HG03060 (cell line): ENCODE results near the gene GLRA3.

Experiments
- ATAC-seq: cut with Tn5 transposase; IDR thresholded peaks from one replicate; pipeline ENCODE4 v1.9.1; 2021; ENCODE audit warnings: low read depth, moderate number of reproducible peaks; ENCODE audit not compliant: unreplicated experiment

GLRA3 gene

DNA sequence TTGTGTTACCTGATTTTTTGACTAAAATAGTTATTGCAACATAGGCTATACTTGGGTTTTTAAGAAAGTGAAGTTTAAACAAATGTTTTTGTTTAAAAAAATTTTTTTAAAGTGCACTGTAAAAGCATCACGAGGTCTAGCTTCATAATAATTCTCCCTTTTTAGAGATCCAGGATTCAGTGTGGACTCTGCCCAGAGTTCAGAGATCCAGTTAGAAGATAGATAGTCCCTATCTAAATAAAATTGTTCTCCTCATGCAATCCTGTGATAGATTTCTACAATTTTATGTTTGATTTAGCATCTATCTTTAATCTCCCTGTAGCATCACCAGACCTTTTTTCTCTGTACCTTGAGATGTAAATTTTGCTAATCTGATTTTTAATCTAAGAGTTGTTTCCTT is 221.3 kb downstream of the GLRA3 start:
- no peak for ATAC-seq

DNA sequence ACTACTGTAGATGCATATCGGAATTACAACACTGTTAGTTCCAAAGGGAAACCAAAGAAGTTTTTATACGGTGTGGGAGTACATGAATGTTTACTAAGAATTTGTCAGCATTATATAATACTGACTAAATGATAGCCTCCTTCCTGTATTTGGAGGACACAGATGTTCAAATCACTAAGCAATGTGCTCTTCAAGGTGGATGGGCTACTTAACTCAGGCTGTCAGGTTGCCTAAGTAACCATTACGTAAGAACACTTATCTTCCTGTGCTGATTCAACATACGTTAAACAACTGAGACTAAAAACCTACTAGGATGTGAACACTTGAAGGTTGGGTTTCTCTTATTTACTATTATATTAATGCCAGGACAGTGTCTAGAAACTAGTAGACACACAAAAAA is 224.8 kb downstream of the GLRA3 start:
- no peak for ATAC-seq

DNA sequence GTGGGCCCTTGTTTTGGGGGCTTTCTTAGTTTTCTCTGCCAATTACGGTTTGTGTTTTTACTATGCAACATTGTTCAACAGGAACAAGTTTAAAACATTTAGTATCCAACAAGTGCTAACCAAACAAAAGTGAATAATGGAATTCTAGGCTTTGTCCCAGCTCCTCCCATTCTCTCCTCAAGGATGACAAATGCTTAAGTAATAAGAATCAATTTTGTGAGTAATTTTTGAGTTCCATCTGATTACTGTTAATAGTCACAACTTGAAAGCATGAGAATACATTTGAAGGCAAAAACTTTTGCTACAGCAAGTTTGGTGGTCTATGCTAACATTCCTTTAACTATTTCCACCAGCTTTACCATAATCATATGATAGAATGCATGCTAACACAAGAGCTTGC is 228.7 kb downstream of the GLRA3 start:
- ATAC-seq = no peak

DNA sequence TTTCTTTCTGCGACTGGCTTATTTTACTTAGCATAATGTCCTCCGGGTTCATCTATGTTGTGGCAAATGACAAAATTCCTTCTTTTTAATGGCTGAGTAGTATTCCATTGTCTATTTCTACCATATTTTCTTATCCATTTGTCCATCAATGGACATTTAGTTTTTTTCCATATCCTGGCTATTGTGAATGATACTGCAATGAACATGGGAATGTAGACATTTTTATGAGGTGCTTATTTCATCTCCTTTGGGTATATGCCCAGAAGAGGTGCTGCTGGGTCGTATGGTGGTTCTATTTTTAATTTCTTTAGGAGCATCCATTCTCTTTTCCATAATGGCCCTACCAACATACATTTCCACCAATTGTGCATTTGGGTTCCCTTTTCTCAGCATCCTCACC is 230.2 kb downstream of the GLRA3 start:
- no peak for ATAC-seq

DNA sequence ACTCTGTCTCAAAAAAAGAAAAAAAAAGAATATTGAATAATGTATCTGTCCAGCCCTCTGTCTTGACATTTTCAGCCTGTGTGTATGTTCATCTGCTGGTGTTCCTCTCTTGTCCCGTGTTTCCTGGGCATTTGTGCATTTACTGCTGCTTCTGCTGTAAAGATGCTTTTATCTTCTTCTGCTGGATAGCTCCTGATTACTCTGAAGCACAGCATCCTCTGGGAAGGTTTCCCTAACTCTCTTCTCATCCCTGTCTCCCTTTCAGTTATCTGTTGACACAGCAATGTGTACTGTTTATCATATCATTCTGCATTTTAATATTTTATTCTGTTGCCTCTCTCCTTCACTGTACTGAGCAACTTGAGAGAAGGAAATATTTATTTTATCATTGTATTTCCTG is 232.5 kb downstream of the GLRA3 start:
- ATAC-seq = no peak

DNA sequence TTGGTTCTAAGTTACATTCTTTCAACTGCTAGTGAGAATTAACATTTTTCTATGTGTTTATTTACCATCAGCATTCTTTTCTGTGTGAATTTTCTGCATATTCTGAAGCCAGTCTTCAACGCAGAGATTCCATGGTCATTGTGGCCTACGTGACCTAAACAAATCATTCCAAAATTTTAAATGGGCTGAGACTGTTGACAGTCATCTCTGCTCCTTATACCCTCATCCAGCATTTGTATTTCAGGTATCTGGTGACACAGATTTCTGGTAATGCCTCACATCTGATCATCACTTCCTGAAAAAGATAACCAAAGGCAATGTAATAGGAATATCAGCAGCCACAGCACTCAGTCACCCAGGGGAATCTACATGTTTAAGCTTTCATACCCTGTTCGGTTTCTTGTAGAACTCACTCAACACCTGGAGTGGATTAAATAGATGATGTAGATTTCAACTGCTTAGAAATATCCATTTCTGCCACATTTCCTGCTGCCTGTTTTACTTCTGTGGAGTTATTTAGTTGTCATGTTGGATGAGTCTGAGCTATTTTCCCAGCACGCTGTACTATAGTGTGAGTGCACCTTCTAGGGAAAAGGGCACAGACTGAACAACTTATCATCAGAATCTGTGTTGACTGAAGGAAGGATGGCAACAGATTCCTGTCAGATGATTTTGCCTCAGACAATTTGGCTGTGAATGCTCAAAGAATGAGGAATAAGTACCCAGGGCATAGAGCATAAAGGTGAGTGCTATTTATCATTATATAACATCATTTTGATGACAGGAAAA is 233.7 kb downstream of the GLRA3 start:
- ATAC-seq = no peak

DNA sequence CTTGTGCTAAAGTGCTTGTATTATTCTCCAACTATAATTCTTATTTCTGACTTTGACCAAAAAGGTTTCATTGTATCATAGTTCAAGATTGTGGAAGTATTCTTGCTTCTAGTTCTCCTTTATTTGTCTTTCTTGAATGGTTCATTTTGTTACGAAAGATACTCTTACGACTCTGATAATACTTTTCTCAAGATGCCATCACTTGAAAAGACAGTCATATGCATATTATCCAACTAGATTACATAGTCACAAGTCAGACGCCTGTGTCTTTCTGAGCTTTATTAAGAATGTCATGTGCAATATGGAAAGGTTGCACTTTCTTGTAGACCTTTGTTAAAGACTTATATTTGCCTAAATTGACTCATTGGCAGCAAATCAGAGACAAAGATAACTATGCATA is 235.3 kb downstream of the GLRA3 start:
- ATAC-seq = no peak

DNA sequence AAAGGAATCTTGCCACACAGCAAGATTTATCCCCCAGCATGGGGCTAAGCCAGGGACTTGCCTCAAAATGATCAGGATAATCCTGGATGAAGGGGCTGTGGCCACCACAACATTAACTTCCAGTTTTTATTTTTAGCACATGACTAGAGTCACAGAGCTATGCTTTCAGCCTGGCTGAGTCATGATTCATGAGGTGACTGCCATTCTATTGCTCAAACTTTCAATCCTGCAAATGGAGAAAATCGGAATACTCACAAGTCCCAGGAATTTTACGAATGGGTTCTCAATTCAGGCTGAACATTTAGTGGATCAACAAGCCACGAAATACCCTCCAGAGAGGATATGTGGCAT is 236.1 kb downstream of the GLRA3 start:
- ATAC-seq = no peak

DNA sequence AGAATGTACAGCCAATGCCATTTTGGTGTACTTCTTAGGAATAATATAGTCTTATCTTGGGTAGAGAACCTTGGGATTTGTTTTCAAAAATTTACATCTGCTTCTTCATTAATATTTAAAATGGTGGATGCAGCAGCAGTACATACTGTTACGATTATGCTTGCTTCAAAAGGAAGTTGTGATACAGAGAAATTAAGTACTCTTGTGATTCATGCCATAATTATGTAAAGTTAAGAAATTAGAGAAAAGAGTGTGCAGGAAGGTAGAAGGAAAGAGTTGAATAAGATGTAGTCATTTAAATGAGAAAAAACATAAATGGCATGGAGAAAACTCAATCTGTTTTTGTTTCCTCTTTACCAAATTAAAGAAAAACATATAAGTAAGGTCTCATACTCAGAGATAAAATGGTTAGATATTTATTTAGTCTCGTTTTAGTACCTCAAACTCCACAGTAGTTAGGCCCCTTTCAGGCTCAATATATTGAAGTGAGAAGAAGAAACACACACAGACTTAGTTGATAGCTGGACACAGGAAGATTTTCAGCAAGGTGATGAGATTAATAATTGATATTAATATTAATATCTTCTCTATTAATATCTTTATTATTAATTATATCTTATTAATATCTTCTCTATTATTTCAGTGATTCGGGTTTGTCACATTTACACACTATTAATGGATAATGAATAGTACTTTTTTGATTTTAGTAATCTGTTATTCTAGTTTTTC is 236.6 kb downstream of the GLRA3 start:
- no peak for ATAC-seq

DNA sequence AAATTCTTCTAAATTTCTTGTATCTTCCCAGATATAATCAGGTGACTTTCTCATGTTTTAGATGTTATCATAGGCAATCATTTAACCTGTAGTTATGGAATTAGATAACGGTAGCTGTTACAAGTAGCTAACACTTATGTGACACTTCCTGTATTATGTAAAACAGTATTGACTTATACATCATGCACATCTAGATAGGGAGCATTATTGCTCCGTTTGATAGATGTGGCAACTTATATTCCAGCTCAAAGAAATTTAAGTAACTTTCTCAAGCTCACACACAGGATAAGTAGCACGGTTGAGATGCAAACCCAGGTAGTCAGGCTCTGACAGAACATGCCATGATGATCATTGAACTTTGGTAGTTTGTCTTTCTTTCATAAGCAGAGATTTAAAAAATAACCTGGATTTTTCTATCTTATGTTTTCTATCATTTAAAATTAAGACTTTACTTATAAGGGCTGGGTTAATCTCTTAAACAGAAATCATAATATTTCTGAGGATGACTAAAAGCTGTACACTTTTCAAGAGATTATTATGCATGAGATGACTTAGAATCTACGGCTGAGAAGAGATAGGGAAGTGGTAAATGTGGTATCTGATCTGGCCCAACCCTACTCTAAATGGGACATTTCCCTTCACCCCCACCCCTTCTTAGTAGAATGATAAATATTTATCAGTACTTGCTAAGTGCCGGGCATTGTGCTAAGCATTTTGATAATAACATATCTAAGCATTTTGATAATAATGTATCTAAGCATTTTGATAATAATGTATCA is 237.6 kb downstream of the GLRA3 start:
- ATAC-seq = peak; percentile 76

DNA sequence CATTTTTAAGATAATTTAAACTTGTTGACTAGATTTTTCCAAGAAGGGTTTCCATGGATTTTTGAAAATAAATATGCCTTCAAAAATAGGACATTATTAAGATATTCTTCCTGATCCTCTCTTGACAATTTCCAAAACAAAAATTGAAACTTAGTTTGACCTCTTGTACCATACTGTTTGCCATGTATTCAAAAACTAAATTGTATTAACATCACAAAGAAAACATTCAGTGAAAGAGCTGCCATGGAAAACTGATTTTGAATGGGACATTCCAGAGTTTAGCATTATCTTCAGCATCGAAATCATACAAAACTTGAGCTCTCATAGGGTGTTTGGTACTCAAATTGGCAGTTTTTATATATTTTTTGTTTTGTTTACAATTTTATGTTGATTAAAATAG is 238.7 kb downstream of the GLRA3 start:
- ATAC-seq = no peak
